Endodermal cell (in vitro differentiated cells): ENCODE data around the gene WDFY2. TPM values are rescaled to one million over a fixed set of nuclear protein-coding genes. Genes with fewer than 3 reads are reported as not detected.

Experiments
- DNase-seq: peaks from one replicate; pipeline ENCODE4 v3.0.0-alpha.2; 2017
- H3K27ac ChIP-seq: 2 replicates; pipeline ENCODE4 v1.5.1; 2013; ENCODE audit warnings: mild to moderate bottlenecking, low read depth, low read length, moderate library complexity
- H3K27me3 ChIP-seq: 2 replicates; pipeline ENCODE4 v1.6.1; 2013; ENCODE audit warnings: mild to moderate bottlenecking, low read length, moderate library complexity; ENCODE audit not compliant: insufficient read depth, control insufficient read depth, poor library complexity, severe bottlenecking
- H3K36me3 ChIP-seq: 2 replicates; pipeline ENCODE4 v1.7.0; 2013; ENCODE audit warnings: mild to moderate bottlenecking, low read length, moderate library complexity; ENCODE audit not compliant: control insufficient read depth, insufficient read depth
- H3K4me1 ChIP-seq: one replicate; pipeline ENCODE4 v1.7.0; 2013; ENCODE audit warnings: low read length; ENCODE audit not compliant: control insufficient read depth, insufficient read depth
- H3K4me3 ChIP-seq: 2 replicates; pipeline ENCODE4 v1.5.1; 2013; ENCODE audit warnings: mild to moderate bottlenecking, low read length, moderate library complexity
- H3K9ac ChIP-seq: 2 replicates; pipeline ENCODE4 v1.6.1; 2013; ENCODE audit warnings: mild to moderate bottlenecking, low read length, moderate library complexity; ENCODE audit not compliant: poor library complexity, severe bottlenecking; ENCODE audit errors: extremely low read depth
- H3K9me3 ChIP-seq: 2 replicates; pipeline ENCODE4 v1.6.1; 2013; ENCODE audit warnings: mild to moderate bottlenecking, low read length, moderate library complexity; ENCODE audit not compliant: control insufficient read depth
- H3K27ac Mint-ChIP-seq: 2 replicates; pipeline ENCODE4 v1.8.0; 2020; ENCODE audit warnings: mixed read lengths
- H3K27me3 Mint-ChIP-seq: 2 replicates; pipeline ENCODE4 v1.8.0; 2021; ENCODE audit warnings: mild to moderate bottlenecking, mixed read lengths; ENCODE audit not compliant: insufficient read depth
- H3K36me3 Mint-ChIP-seq: 2 replicates; pipeline ENCODE4 v1.8.0; 2020; ENCODE audit warnings: low read depth, mixed read lengths
- H3K4me1 Mint-ChIP-seq: 2 replicates; pipeline ENCODE4 v1.8.0; 2020; ENCODE audit warnings: mixed read lengths
- H3K4me3 Mint-ChIP-seq: 2 replicates; pipeline ENCODE4 v1.8.0; 2020; ENCODE audit warnings: mild to moderate bottlenecking, moderate library complexity, mixed read lengths
- H3K9me3 Mint-ChIP-seq: 2 replicates; pipeline ENCODE4 v1.8.0; 2020; ENCODE audit warnings: mild to moderate bottlenecking, mixed read lengths
- WGBS, 2 experiments: methylation state at CpG; one replicate each; pipeline versions ENCODE4 v1.1.5 to v1.1.7; 2013; ENCODE audit warnings: missing lambda C conversion rate in 2 of 2, mixed read lengths in 1 of 2; ENCODE audit not compliant: insufficient coverage in 1 of 2, insufficient read length in 1 of 2; 5-methylcytosine and 5-hydroxymethylcytosine counted together
- total RNA-seq, 2 donors: library from RNA; stranded (reverse); fragmentation: NEBNext Ultra II Directional in 1 of 2; extraction: Animal tissue kit (Norgen Biotek cat#: 25700) in 1 of 2; gene quantifications; 2 replicates in 1 of 2; 3 replicates in 1 of 2; pipeline ENCODE4 v1.2.1, GENCODE V29; 2021
- TF ChIP-seq, protein P1 (sequence below): fragments of 200-600 bp; sonication (generic); conservative IDR thresholded peaks from 2 replicates; pipeline ENCODE4 v1.5.0; 2021; ENCODE audit warnings: antibody characterized with exemption, mild to moderate bottlenecking

WDFY2 gene
- total RNA-seq, 2 donors from 2014 or later, result 20.6 to 28.0 TPM

DNA sequence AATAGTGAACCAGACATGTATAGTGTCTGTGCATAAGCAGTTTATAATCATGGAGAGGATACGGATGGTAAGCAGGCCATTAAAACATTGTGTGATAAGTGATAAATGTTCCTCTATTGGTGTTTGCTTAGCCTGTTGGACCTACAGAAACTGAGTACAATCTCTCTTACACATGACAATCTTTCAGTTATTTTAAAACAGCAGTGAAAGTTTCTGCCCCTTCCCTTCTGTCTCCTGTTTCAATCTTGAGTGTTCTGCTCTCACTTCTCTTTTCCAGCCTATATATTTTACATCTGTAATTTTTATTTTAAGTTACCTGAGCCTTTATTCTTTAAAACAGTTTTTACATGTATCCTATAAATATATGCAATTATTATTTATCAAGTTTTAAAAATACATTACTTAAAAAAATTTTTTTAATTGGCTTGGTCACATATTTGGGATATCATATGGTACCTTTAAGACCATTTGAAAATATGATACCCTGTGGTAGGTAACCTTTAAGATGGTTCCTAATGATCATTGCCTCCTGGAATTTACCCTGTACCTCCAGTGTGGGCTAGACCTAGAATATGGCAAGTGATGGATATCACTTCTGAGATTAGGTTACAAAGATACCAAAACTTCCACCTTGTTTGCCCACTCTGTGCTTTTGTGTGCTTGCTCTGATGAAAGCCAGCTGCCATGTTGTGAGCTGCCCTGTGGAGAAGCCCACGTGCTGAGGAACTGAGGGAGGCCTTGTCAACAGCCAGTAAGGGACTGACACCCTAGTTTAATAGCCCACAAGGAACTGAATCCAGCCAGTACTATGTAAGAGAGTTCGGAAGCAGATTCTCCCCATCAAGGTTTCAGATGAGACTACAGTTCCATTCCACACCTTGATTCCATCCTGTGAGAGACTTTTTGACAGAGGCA lies 120.4 kb downstream of the WDFY2 start:
- no peaks in the 10 kb centered on the region for H3K4me1 ChIP-seq
- no peak overlapping the region for H3K27ac Mint-ChIP-seq
- 94% methylated on average over 2 to 3 of the region's 3 CpGs for WGBS, 2 experiments

DNA sequence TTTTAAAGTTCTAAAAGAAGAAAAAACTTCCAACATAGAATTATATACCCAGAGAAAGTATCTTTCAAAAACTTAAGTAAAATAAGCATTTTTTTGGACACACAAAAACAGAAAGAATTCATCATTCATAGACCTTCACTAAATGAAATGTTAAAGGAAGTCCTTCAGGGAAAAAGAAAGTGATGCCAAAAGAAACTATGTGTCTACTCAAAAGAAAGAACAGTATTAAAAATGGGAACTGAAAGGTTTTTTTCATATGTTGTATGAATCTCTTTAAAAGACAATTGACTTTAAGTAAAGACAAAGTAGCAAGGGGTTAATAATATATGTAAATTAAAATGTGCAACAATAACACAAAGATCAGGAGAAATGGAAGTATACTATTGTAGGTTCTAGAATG lies 123.2 kb downstream of the WDFY2 start:
- peaks cover 23% of the 10 kb centered on the region for H3K36me3 Mint-ChIP-seq

More for the DNA sequence above, 120.4 kb downstream of the WDFY2 start:
- Mint-ChIP-seq H3K36me3 (peaks cover 23% of the 10 kb centered on the region), H3K9me3 (peaks cover 5% of the 10 kb centered on the region), H3K4me3 (no peak overlapping the region), H3K4me1 (no peaks in the 10 kb centered on the region), H3K27me3 (no peaks in the 10 kb centered on the region)
- no peak for DNase-seq
- TF ChIP-seq, protein P1, sequence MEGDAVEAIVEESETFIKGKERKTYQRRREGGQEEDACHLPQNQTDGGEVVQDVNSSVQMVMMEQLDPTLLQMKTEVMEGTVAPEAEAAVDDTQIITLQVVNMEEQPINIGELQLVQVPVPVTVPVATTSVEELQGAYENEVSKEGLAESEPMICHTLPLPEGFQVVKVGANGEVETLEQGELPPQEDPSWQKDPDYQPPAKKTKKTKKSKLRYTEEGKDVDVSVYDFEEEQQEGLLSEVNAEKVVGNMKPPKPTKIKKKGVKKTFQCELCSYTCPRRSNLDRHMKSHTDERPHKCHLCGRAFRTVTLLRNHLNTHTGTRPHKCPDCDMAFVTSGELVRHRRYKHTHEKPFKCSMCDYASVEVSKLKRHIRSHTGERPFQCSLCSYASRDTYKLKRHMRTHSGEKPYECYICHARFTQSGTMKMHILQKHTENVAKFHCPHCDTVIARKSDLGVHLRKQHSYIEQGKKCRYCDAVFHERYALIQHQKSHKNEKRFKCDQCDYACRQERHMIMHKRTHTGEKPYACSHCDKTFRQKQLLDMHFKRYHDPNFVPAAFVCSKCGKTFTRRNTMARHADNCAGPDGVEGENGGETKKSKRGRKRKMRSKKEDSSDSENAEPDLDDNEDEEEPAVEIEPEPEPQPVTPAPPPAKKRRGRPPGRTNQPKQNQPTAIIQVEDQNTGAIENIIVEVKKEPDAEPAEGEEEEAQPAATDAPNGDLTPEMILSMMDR, result no peak
- H3K27me3 ChIP-seq, result no peaks in the 10 kb centered on the region
- H3K9ac ChIP-seq, result no peak overlapping the region
- H3K36me3 ChIP-seq, result peaks cover 29% of the 10 kb centered on the region
- no peak overlapping the region for H3K27ac ChIP-seq
- H3K9me3 ChIP-seq, result peaks cover 13% of the 10 kb centered on the region
- H3K4me3 ChIP-seq, result no peak overlapping the region

DNA sequence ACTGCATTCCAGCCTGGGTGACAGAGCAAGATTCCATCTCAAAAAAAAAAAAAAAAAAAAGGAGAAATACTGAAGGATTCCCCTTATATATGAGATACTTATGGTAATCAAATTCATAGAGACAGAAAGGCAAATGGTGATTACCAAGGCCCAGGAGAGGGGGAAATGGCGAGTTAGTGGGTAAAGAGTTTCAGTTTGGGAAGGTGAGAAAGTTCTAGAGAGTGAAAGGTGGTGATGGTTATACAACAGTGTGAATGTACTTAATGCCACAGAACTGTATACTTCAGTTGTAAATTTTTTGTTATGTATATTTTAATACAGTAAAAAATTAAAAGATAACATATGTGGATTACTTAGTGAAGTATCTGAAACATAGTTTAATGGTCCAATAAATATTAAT lies 129.5 kb downstream of the WDFY2 start:
- Histone ChIP-seq H3K9ac (no peak overlapping the region), H3K9me3 (no peaks in the 10 kb centered on the region), H3K27ac (no peak overlapping the region), H3K27me3 (no peaks in the 10 kb centered on the region), H3K4me1 (no peaks in the 10 kb centered on the region), H3K36me3 (no peaks in the 10 kb centered on the region), H3K4me3 (no peak overlapping the region)
- Mint-ChIP-seq H3K36me3 (peaks cover 8% of the 10 kb centered on the region), H3K4me1 (no peaks in the 10 kb centered on the region), H3K9me3 (peaks cover 11% of the 10 kb centered on the region), H3K4me3 (no peak overlapping the region), H3K27ac (no peak overlapping the region), H3K27me3 (no peaks in the 10 kb centered on the region)
- TF ChIP-seq, protein P1, result no peak
- 85 to 91% methylated on average over 1 of the region's 1 CpG for WGBS, 2 experiments
- no peak for DNase-seq

More for the DNA sequence above, 123.2 kb downstream of the WDFY2 start:
- H3K27me3 ChIP-seq, result no peaks in the 10 kb centered on the region
- no peak overlapping the region for H3K9ac ChIP-seq
- H3K9me3 ChIP-seq, result peaks cover 13% of the 10 kb centered on the region
- no peak overlapping the region for H3K27ac ChIP-seq
- H3K36me3 ChIP-seq, result peaks cover 29% of the 10 kb centered on the region
- Mint-ChIP-seq H3K9me3 (peaks cover 11% of the 10 kb centered on the region), H3K4me3 (no peak overlapping the region), H3K27me3 (no peaks in the 10 kb centered on the region), H3K27ac (no peak overlapping the region), H3K4me1 (no peaks in the 10 kb centered on the region)
- no peak overlapping the region for H3K4me3 ChIP-seq
- no peak for DNase-seq
- no peaks in the 10 kb centered on the region for H3K4me1 ChIP-seq
- TF ChIP-seq, protein P1, result no peak
